GM19372 (cell line): ENCODE results near the gene SLCO2A1.

Experiments
- ATAC-seq: cut with Tn5 transposase; IDR thresholded peaks from one replicate; pipeline ENCODE4 v1.9.1; 2021; ENCODE audit warnings: mild to moderate bottlenecking, low read depth, moderate library complexity; ENCODE audit not compliant: unreplicated experiment

SLCO2A1 gene

DNA sequence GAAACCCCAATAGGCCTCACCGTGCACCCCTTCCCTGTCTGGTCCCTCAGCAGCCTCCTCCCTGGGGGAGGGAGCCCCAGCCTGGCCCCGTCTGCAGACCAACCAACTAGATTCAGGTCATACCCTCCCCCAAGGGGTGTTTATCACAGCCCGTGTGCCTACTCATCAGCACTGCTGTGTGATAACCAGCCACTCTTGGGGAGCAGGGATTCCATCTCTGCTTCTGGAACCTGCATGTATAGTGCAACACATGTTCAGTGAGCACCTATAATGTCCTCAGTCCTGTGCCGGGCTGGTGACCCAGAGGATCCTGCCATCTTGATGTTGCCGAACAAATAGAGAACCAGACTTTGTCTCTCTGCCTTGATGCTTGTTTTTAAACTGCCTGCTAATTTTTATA lies 6.6 kb upstream of the SLCO2A1 start:
- no peak for ATAC-seq

DNA sequence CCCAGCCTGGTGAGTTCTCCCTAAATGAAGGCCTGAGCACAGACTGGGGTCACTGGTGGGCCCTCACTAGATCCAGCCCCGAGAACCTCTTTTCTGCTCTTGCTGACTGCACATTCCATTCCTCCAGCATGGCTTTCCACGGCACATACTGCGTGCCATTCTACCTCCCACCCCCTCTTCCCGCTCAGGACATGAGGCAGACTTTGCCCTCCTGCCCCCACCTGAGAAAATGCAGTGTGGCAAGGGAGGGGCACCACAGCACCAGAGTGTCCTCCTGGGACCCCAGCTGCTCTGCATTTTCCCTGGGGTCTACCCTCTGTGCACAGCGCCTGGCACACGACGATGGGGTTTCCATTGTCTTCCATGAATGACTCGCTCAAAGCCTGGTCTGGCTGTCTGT lies 6.1 kb upstream of the SLCO2A1 start:
- ATAC-seq: no peak

DNA sequence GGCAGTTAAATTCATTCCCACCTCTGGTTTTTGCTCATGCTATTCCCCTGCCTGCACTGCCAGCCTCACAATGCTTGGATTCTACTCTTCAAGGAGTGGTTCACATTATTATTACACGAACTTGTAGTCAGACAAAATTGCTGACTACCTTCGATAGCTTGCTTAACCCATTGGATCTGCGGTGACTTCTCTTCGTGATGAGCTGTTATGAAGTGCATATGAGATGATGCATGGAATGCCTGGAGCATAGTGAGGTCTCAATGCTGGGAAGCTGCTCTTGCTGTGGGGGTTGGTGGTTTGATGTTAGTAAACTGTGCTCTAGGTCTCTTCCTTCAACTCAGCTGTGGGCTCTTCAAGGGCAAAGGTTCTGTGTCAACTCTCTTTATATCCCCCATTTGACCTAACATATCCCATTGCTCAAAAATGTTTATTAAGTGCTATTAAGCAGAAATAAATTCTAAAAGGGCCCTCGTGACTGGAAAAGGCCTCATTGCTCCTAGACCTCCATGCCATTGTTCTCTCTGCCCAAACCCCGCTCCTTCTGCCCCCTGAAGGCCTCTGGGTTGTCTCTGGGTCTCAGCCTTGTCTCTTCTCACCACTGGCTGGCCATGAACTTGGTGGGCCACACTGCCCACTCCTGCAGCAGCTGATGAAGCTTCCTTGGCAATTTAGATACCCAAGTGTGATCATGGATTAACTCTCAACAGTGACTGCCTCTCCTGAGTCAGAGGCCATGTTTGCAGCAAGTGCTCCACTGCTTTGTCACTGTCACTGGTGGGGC lies 4.5 kb upstream of the SLCO2A1 start:
- ATAC-seq: no peak

DNA sequence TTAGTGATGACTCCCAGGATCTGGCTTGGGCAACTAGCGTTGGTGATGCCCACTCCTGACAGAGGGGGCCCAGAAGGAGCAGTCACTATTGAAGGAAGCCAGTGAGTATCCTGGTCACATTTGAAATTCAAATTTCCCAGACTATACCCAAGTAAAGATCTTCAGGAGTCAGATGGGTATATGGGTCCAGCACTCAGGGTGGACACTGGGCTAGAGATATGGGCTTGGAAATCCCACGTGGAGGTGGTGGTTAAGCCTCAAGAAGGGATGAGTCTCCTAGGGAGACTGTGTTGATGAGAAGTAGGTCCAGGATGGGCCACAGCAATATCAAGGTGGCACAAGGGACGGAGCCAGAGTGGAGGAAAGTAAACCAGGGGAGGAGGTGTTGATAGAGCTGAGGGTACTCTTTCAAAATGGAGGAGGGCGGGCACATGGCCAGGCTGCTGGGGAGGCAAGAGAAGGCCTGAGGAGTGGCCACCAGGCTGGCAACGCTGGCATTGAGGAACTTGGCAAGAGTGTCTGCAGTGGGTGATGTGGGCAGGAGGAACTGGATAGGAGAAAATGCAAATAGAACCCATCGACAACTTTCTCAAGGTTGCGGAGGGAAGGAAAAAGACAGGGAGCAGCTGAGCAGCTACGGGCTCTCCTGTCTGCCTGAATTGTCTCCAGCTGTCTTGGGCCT lies 3.7 kb upstream of the SLCO2A1 start:
- ATAC-seq: no peak

DNA sequence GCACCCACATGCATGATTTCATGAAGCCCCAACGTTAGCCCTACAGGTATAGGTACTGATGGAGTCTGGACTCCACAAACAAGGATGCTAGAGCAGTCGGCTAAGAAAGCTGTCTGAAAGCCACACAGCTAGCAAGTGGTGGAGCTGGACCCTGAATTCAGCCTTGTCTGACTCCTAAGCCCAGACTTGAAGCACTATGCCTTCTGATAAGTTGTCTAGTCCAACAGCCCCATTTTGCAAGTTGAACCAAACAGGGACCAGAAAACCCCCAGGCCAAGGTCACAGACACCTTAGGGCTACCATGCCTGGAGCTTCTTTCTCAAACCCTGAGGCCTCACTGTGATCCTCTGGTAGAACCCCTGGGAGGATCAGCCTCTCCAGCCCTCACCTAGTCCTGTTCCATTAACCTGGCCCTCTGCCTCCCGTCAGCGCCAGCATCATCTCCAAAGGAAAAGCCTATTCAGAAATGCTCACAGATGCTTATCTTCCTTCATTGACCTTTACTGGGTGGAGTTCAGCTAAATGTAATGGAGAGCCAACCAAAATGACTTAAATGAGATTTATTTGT lies 1.7 kb upstream of the SLCO2A1 start:
- no peak for ATAC-seq

GRCh38 chr3:134030379-134031347 lies 938 bp upstream of the SLCO2A1 start:
- no peak for ATAC-seq

- ATAC-seq: no peak
Observed at GRCh38 chr3:134029256-134029733, 430 bp downstream of the SLCO2A1 start.

DNA sequence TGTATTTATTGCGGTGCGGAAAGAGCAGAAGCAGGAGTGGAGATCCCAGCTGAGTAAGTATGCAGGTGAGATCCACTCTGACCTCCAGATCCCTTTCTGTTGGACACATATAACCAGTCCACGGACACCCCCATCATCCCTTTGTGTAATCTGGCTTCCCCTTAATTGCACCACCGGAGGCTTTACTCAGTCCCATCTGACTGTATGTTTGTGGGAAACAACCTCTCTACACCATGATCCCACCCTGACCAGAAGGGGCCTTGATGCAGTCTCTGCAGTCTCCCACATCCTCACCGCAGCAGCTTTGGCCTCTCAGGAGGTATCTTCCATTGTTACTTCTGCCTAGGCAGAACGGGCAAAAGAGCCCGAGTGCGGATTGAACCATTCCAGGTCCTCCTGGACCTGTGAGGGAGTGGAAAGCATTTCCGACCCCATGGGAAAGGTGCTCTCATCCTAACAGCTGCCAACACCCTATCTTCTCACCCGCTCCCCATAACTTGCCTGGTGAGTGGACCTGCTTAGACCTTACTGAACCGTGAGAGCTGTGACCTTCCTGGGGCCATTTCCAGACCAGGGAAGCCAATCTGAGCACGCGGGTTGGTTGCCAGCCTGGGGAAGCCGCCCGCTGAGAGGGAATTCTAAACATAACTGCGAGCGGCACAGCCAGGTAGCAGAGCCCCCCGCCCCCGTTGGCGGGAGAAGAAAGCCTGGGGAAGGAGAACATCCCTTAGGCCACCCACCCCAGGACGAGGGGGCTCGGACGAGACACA lies 1.1 kb downstream of the SLCO2A1 start:
- ATAC-seq: no peak

DNA sequence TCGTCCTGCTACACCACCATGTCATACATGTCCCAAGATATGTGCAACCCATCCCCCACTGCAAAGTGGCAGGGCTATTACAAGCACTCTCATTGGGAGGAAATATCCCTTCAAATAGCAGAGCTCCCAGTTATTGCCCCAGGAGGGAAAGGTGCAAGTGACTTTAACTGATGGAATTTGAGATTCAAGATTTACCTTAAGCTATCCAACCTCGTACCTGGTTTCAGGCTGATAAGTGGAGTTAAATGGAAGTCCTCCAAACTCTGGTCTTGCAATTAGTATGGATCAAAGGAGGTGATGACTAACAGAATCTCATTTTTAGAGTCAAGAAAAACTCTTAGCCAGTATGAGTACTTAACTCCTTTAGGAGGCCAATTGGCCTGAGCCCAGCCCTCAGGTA lies 2.1 kb downstream of the SLCO2A1 start:
- ATAC-seq: no peak

- ATAC-seq: no peak
Observed at GRCh38 chr3:134020135-134020680, 9.5 kb downstream of the SLCO2A1 start.

GRCh38 chr3:134018850-134019249 lies 10.9 kb downstream of the SLCO2A1 start:
- ATAC-seq: no peak

- ATAC-seq: no peak
Observed at GRCh38 chr3:134018406-134018805, 11.3 kb downstream of the SLCO2A1 start.

DNA sequence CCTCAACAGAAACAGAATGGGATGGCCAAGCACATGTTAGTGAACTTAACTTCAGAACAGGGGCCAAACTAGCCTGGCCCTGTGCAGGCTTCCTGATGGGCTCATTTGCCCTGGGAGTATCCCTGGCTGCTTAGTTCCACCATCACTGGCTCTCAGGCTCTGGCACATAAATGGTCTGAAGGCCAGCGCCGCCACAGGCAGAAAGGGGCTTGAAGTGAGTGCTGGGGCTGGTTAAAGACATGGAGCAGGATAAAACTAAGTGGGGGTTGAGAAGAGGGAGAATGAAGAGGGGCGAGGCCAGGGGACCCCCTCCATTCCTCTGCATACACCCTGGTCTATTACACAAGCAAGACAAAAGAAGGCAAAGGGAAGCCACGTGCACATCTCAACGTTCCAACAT lies 12.2 kb downstream of the SLCO2A1 start:
- ATAC-seq: no peak

DNA sequence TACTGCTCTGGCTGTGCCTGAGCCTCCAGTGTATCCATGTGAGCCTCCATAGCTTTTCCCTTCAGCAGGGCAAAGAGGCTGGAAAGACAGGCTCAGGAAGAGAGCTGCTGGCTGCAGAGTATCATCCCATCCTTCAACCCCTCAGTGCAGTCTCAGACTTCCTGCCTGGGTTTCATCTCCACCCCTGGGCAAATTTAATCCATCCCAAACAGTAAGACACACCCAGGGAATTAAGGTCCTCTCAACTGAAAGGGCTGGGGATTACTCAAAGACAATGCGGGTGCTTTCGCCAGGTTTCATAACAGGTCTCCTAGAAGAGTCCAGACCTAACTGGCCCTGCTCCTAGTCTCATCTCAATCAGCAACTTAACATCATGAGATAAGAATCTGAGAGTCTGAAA lies 15.5 kb downstream of the SLCO2A1 start:
- ATAC-seq: no peak

GRCh38 chr3:134013280-134013679 lies 16.4 kb downstream of the SLCO2A1 start:
- ATAC-seq: no peak

- no peak for ATAC-seq
Observed at GRCh38 chr3:134009345-134010000, 20.3 kb downstream of the SLCO2A1 start.

GRCh38 chr3:134008630-134009156 lies 21.0 kb downstream of the SLCO2A1 start:
- ATAC-seq: no peak

DNA sequence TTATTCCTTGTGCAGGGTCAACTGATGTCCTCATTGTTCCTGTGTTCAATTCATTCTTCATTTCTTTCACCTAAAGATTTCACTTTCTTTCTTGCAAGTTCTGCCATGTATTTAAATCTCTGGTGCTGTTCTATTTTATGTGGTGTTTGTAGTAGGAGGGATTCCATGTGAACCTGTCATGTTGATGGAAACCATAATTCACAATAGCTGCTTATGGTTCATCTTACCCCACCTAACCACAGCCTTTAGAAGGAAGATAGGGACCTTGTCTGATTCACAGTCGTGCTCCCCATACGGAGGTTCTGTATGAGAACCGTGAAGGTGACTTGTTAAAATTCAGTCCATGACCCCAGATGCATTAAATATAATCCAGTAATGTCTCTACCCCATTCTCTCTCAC lies 21.9 kb downstream of the SLCO2A1 start:
- ATAC-seq: no peak

- no peak for ATAC-seq
Observed at GRCh38 chr3:134004841-134005240, 24.9 kb downstream of the SLCO2A1 start.
